ENCODE results near the gene MKS1. TPM values are rescaled to one million over a fixed set of nuclear protein-coding genes. Genes with fewer than 3 reads are reported as not detected.

MKS1 gene
- total RNA-seq, 1 donor from 2014 or later: 16.0 TPM

DNA sequence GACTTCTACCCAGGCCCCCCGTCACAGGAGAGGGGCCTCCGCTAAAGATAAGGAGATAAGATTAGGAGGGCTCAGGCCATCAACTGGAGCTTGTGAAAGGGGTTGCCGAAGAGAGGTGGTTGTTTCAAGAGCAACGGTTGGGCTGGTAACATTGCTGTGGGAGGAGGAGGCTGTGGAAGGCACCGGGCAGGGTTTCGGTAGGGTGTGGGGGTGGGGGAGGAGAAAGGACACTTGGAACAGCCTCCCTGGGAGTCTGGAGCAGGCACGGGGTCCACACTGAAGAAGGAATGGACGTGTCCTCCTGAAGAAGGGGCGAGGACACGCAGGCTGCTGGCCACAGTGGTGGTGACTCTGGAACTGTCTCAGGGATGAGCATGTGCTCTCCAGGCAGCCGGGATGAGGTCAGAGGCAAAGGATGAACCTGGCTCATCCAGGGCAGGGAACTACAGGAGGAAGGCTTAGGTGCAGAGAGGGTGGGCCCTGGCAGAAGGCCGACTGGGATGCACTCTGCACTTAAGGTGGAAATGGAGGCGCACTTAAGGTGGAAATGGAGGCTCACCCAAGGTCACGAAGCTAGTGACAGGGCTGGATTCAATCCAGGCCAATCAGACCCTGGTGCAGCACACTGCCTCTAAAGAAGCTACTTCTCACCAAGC, 27.7 kb downstream of the MKS1 start:
- no peaks in the 10 kb centered on the region for H3K9me3 Mint-ChIP-seq
- intact Hi-C loops (cut with micrococcal nuclease): no loop called here
- H3K27me3 Mint-ChIP-seq: peaks cover 12% of the 10 kb centered on the region
- ATAC-seq (ENCODE audit: low read depth): no peak
- no peak for DNase-seq
- H3K36me3 Mint-ChIP-seq (ENCODE audit: low read depth): no peaks in the 10 kb centered on the region
- CTCF ChIA-PET: interaction anchor here (1.9 kb wide), 1 partner anchor 9 kb away, joined by 6 read pairs; no protein-coding TSS in a partner anchor
- TF ChIP-seq, protein P1, sequence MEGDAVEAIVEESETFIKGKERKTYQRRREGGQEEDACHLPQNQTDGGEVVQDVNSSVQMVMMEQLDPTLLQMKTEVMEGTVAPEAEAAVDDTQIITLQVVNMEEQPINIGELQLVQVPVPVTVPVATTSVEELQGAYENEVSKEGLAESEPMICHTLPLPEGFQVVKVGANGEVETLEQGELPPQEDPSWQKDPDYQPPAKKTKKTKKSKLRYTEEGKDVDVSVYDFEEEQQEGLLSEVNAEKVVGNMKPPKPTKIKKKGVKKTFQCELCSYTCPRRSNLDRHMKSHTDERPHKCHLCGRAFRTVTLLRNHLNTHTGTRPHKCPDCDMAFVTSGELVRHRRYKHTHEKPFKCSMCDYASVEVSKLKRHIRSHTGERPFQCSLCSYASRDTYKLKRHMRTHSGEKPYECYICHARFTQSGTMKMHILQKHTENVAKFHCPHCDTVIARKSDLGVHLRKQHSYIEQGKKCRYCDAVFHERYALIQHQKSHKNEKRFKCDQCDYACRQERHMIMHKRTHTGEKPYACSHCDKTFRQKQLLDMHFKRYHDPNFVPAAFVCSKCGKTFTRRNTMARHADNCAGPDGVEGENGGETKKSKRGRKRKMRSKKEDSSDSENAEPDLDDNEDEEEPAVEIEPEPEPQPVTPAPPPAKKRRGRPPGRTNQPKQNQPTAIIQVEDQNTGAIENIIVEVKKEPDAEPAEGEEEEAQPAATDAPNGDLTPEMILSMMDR (IDR thresholded peaks at IDR 0.05): no peak
- peaks cover 3% of the 10 kb centered on the region for H3K4me1 Mint-ChIP-seq
- H3K27ac Mint-ChIP-seq: no peak overlapping the region
- POLR2A ChIA-PET: no interaction called here
- no peak overlapping the region for H3K4me3 Mint-ChIP-seq

GRCh38 chr17:58189436-58190146, 29.5 kb downstream of the MKS1 start:
- TF ChIP-seq, protein P1 (IDR thresholded peaks at IDR 0.05): no peak
- DNase-seq (no peak), ATAC-seq (ENCODE audit: low read depth) (no peak)
- no peak overlapping the region for H3K4me3 Mint-ChIP-seq
- H3K27me3 Mint-ChIP-seq: peaks cover 12% of the 10 kb centered on the region
- POLR2A ChIA-PET: no interaction called here
- no peaks in the 10 kb centered on the region for H3K36me3 Mint-ChIP-seq (ENCODE audit: low read depth)
- H3K27ac Mint-ChIP-seq: no peak overlapping the region
- CTCF ChIA-PET: no interaction called here
- peaks cover 16% of the 10 kb centered on the region for H3K4me1 Mint-ChIP-seq
- H3K9me3 Mint-ChIP-seq: no peaks in the 10 kb centered on the region
- intact Hi-C loops (cut with micrococcal nuclease): no loop called here

DNA sequence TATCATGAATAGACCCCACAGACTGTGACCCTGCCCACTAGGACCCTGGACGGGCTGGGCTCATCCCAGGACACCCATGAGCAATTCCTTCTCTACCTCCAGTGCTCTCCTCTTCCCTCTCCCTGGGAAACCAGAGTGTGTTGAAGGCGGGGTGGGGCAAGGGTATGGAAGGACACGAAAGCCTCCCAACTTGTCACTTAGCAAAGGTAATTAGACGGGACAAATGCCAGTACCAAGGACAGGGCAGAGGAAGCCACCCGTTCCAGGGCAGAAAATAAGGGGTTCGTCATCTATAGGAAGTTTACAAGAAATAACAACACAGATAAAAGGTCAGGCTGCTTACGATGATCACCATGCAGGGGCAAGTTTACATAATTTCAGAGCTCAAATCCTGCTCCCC, 31.4 kb downstream of the MKS1 start:
- ATAC-seq (ENCODE audit: low read depth) (no peak), DNase-seq (no peak)
- Mint-ChIP-seq H3K4me3 (no peak overlapping the region), H3K27me3 (peaks cover 12% of the 10 kb centered on the region), H3K9me3 (no peaks in the 10 kb centered on the region), H3K4me1 (peaks cover 16% of the 10 kb centered on the region), H3K36me3 (ENCODE audit: low read depth) (no peaks in the 10 kb centered on the region), H3K27ac (no peak overlapping the region)
- ChIA-PET POLR2A (no interaction called here), CTCF (no interaction called here)
- TF ChIP-seq, protein P1 (IDR thresholded peaks at IDR 0.05): no peak
- intact Hi-C loops (cut with micrococcal nuclease): no loop called here

- TF ChIP-seq, protein P1 (IDR thresholded peaks at IDR 0.05): no peak
- intact Hi-C loops (cut with micrococcal nuclease): no loop called here
- peaks cover 16% of the 10 kb centered on the region for H3K4me1 Mint-ChIP-seq
- H3K9me3 Mint-ChIP-seq: no peaks in the 10 kb centered on the region
- H3K27ac Mint-ChIP-seq: no peak overlapping the region
- H3K4me3 Mint-ChIP-seq: no peak overlapping the region
- ChIA-PET POLR2A (no interaction called here), CTCF (interaction anchor here (1.3 kb wide), 1 partner anchor 63 kb away, joined by 3 read pairs; no protein-coding TSS in a partner anchor)
- H3K36me3 Mint-ChIP-seq (ENCODE audit: low read depth): no peaks in the 10 kb centered on the region
- DNase-seq (no peak), ATAC-seq (ENCODE audit: low read depth) (no peak)
- H3K27me3 Mint-ChIP-seq: peaks cover 12% of the 10 kb centered on the region
These were observed 32.0 kb downstream of the MKS1 start for GRCh38 chr17:58187063-58187462.

DNA sequence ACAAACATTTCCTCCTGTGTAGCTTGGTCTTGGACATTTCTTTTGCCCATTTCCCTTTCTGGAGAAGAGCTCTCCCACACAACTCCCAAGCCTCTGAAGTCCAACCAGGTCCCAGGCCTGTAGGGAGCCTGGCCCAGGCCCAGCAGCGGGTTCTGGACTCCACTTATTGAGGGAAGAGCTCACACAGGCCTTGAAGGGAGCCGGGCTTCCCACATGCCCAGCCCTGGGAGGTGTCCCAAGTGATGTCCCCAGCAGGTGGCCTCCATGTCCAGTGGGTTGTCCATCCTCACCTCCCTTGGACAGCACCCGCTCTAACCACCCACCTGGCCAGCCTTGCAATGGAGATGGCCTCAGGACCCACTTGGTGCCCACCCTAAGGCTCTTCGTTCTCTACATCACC, 32.5 kb downstream of the MKS1 start:
- intact Hi-C loops (cut with micrococcal nuclease): no loop called here
- DNase-seq (no peak), ATAC-seq (ENCODE audit: low read depth) (no peak)
- H3K4me3 Mint-ChIP-seq: no peak overlapping the region
- peaks cover 16% of the 10 kb centered on the region for H3K4me1 Mint-ChIP-seq
- POLR2A ChIA-PET: no interaction called here
- no peaks in the 10 kb centered on the region for H3K36me3 Mint-ChIP-seq (ENCODE audit: low read depth)
- TF ChIP-seq, protein P1 (IDR thresholded peaks at IDR 0.05): no peak
- H3K9me3 Mint-ChIP-seq: no peaks in the 10 kb centered on the region
- H3K27me3 Mint-ChIP-seq: peaks cover 12% of the 10 kb centered on the region
- CTCF ChIA-PET: interaction anchor here (1.3 kb wide), 1 partner anchor 63 kb away, joined by 3 read pairs; no protein-coding TSS in a partner anchor
- no peak overlapping the region for H3K27ac Mint-ChIP-seq

Data from activated B cell treated with CpG ODN at 0.5 μM for 24 hours (primary cell).